OCI-M2 (cell line): ENCODE results near the gene PDE9A.
"Not testable (repeated sequence)": the region's sequence is repeated elsewhere in the genome, so short reads cannot be mapped to it uniquely, and the experiment has no call there.

ENCODE experiments used
- DNase-seq: peaks from one replicate; lab custom pipeline; 2025; ENCODE audit not compliant: unreplicated experiment; lab: John Stamatoyannopoulos, UW

PDE9A gene

GRCh38 chr21:42624095-42624790 lies 29.2 kb upstream of the PDE9A start:
- no peak for DNase-seq

DNA sequence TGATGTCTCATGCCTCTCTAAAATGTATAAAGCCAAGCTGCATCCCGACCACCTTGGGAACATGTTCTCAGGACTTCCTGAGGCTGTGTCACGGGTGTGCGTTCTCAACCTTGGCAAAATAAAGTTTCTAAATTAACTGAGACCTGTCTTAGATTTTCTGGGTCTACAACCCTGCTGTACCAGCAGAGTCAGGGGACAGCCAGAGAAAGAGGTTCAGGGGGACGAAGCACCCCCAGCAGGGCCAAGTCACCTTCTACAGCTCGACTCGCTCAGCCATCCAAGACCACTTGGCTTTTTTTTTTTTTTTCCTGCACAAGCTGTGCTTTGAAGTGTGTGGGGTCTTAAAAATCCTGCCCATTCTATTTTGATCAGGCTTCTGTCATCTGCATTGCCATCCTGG lies 28.5 kb upstream of the PDE9A start:
- no peak for DNase-seq

GRCh38 chr21:42626171-42626570 lies 27.2 kb upstream of the PDE9A start:
- no peak for DNase-seq

DNA sequence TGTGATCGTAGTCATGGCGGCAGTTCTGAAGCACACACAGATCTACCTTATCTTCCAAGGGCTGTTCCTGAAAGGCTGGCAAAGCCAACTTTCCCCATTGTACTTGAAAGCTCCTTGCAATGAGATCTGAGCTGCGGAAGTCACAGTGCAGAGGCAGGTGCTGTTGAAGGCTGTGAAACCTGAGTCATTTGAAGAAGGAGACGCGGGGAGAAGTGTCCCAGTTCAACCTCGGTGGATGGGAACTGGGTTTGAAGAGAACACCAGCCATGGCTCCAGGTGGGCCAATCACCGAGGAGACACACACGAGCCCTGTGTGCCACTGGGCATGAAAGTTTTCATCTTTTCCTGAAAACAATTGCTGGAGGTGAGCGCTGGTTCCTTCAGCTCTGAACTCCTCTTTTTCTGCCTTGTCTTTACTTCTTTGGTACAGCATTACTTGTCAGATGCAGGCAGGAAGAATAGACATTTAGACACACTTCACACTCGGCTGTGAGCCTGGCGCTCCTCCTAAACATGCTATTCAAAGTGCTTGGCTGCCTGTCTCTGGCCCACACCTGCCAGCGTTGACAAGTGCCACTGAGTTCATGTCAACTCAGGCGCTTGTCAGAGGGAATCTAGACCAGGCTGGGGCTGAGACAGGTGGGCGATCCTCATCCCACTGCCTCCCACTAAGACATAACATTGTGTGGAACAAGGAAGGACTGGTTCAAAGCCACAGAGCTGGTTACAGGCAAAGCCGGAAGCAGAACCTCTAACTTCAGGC lies 25.7 kb upstream of the PDE9A start:
- DNase-seq = no peak

DNA sequence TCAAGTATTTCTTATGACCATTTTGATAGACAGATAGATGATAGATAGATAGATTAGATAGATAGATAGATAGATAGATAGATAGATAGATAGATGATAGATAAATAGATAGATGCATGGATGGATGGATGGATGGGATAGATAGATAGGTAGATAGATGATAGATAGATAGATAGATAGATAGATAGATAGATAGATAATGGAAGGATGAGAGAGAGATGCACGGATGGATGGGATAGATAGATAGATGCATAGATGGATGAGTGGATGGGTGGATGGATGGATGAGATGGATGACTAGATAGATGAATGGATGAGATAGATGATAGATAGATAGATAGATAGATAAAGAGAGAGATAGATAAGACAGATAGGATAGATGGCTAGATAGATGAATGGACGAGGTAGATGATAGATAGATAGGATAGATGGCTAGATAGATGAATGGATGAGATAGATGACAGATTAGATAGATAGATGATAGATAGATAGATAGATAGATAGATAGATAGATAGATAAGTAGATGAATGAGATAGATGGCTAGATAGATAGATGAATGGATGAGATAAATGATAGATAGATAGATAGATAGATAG lies 24.9 kb upstream of the PDE9A start:
- DNase-seq = not testable (repeated sequence)

- no peak for DNase-seq
Observed at GRCh38 chr21:42629933-42630589, 23.4 kb upstream of the PDE9A start.

DNA sequence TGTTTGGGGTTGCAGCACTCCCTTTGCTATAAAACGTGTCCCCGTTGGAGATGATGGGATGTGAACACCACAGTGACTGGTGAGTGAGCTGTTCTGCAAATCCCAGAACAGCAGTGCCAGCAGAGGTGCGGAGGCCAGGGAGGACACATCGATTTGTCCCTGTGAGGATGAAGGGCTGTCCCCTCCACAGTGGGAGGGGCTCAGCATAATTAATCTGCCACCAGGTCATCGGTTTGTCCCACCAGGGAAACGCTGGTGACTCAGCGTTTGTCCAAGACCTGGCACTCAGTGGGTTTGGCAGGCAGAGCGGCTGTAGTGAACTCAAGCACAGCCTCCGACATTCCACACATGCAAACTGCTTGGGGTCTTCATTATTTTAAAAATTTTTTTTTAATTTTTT lies 22.8 kb upstream of the PDE9A start:
- DNase-seq = no peak

- no peak for DNase-seq
Observed at GRCh38 chr21:42631142-42631541, 22.3 kb upstream of the PDE9A start.

DNA sequence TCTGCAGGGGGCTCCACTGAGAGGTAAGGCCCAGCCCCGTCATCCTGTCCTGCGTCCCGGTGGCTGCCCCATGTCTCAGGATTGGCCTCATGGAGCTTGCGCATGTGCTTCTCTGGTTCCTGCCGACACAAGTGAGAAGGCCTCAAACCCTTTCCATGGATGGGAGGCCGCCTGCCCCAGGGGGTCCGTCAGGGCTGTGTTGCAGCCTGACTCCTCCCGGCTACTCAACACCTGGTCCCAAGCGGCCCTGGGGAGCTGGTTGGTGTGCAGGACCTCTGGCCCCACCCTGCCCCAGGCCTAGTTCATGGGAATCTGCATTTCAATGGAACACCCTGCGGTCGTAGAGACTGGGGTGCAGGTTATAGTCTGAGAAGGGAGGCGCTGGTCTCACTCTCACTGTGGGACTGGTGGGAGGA lies 21.1 kb upstream of the PDE9A start:
- no peak for DNase-seq

- no peak for DNase-seq
Observed at GRCh38 chr21:42632771-42633690, 20.4 kb upstream of the PDE9A start.

- DNase-seq = no peak
Observed at GRCh38 chr21:42633858-42634257, 19.6 kb upstream of the PDE9A start.

DNA sequence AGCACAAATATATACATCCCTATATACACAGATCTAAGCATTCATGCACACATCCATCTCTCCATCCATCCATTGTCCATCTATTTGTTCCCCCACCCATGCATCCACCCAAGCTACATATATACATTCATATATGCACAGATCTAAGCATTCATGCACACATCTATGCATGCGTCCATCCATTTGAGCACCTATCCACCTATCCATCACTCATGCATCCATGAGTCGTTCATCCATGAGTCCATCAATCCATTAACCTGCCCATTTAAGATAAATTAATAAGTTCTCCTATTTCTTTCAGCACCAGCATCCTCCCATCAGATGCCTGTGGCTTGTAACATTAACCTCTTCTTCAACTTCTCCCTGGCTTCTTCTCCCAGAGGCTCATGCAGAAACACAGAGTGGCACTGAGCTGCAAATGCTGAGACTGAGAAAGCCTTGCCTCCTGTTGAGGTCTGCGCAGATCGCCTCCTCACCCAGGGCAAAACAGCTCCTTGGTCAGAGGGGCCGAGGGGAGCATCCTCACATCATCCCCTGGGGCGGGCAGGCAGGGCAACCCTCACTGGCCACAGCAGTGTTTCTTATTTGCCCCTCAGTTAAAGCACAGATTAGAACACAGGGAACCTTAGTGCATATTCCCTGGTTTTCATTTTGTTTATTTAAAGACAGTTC lies 17.4 kb upstream of the PDE9A start:
- DNase-seq = no peak

DNA sequence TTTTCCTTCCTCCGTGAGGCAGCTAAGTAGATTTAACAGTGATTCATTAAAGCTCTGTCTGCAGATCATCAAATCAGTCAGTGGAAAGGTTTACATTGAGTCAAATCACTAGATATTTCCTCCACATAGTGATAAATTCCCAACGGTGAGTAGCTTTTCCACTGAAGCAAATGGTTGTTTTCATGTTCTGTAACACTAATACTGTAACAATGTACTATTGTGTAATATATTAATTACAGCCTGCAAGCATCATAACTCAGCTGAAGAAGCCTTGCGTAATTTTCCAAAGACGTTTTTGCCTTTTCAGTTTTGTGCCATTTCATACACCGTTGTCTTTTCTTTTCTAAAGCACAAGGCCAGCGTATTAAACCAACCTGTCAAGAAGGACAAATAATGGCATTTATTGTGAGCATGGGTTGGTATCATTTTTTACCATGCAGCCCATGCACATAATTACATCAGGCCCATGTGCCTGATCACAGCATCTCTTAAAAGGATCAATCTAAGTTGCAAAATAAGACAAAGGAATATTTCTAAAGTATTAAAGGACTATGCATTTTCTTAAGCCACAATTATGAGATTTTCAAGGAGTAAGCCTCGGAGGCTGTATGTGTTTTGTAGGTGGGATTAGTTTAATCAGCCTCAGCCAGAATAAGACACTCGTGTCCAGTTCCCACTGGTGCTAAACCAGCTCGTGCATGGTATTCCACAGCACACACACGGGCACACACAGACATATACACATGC lies 16.7 kb upstream of the PDE9A start:
- DNase-seq = no peak

DNA sequence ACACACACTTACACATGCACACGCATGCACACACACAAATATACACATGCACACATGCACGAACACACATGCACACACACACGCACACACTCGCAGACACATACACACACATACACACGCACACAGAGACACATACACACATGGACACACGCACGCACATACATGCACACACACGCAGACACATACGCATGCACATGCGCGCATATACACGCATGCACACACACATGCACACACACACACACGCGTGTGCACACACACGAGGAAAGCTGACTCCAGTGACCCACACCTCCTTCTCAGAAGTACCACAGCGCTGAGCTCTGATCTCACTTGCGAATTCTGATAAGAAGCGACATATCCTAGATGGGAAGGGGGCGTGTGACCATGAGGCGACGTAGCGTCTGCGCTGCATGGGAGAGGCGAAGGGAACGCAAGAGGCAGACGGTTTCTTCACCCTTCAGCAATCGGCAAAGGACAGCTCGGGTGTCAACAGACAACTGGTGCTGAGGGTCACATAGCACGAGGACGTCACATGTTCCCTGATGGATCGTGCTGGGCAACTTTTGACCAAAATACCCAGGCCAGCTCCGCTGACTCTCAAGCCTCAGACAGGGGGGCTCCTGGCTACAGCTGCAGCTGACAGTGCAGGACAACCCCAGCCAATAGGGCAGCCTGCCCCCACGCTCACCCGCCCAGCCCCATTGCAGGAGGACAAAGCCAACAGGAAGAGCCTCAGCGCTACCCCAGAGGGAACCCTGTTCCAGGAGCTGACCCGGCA lies 16.0 kb upstream of the PDE9A start:
- DNase-seq = no peak

DNA sequence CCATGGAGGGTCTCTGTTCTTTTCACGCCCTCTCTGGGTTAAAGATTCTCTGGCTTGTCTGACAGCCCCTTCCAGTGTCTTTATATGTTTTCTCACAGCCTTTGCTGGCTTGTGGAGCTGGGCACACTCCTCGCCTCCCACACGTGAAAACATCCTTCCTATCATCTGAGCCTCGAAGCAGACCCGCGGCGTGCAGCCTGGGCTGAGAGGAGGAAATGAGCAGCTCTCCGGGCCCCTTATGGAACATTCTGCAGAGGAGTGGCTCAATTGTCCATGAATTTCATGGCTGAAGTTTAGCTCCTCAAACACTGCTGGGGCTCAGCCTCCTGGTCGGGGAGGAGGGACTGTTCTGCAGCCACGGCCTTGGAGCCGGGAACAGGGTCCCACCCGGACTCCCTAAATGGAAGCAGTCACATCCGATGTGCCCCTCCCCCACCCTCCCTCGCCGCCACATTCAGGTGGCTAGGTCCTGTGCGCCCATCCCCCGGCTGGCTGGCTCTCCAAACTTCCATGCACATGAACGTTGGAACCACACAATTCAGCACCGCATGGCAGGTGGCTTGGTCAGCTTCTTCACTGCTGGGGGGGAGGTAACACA lies 15.1 kb upstream of the PDE9A start:
- no peak for DNase-seq

GRCh38 chr21:42639646-42640152 lies 13.7 kb upstream of the PDE9A start:
- no peak for DNase-seq

DNA sequence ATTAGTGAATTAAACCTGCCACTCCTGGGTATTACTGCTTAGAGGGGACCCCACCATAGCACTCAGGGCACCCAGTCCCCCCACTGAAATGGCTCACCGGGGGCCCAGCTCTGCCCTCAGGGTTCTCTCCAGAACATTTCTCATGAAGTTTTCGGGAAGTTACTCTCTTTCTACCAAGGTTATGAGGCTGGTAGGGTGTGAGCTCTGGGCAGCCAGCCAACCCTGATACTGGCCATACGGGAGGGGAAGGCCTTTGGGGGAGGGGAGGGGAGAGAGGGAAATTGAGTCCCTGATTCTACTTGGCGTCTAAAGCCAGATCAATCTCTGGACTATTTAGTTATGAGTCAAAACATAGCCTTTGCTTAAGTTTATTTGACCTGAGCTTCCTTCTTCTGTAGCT lies 12.9 kb upstream of the PDE9A start:
- no peak for DNase-seq
